Gastrocnemius medialis (tissue), 4 donors: Measurements from ENCODE around the gene PIP4K2C.

ENCODE experiments used
- CTCF ChIP-seq, 5 experiments: fragments of 450-650 bp in 3 of 5; fragments of 200-600 bp in 2 of 5; sonication (generic) in 2 of 5; IDR thresholded peaks in 4 of 5; conservative IDR thresholded peaks in 1 of 5; 1 replicate in 4 of 5; 2 replicates in 1 of 5; pipeline ENCODE4 v1.5.1; 2016 to 2019; ENCODE audit warnings: antibody characterized with exemption in 5 of 5, mild to moderate bottlenecking in 3 of 5, moderate library complexity in 3 of 5
- POLR2A ChIP-seq, 2 donors: fragments of 450-650 bp; IDR thresholded peaks; one replicate each; pipeline ENCODE4 v1.6.1; 2017; ENCODE audit warnings: antibody characterized with exemption in 2 of 2, mild to moderate bottlenecking in 2 of 2, moderate library complexity in 2 of 2

DNA sequence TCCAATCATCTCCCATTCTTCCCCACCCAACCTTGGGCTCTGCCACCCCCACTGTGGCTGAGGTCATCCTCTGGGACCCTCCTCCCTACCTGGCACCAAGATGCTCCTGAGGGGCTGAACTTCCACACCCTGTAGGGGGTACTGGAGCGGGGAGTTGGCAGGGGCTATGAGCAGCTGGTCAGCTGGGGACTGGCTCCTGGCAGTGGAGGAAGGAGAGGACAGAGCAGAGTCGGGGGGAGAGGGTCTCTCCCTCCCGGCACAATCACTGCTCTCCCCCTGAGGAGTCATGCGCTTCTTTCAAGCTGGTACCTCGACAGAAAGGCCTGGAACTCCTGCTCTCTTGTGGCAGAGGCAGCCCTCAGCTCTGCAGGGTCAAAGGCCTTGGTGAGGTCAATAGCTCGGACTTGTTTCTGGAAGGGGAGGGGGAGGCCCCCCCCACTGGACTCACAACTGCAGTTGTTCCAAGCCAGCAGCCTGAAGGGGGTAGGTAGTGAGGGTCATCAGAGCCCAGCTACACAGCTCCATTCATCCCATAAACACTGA lies 40.0 kb downstream of the PIP4K2C start:
- TF ChIP-seq CTCF (IDR thresholded peaks at IDR 0.05 in 4 of 5, conservative IDR thresholded peaks at IDR 0.05 in 1 of 5): no peak
- TF ChIP-seq POLR2A (IDR thresholded peaks at IDR 0.05): no peak
